Ishikawa (cell line): Measurements from ENCODE around the gene ZXDC.

Source experiments
- EP300 ChIP-seq: IDR thresholded peaks from 2 replicates; pipeline ENCODE4 v1.6.1; 2012; ENCODE audit warnings: borderline replicate concordance
- FOXM1 ChIP-seq: IDR thresholded peaks from 2 replicates; pipeline ENCODE4 v1.6.1; 2012; ENCODE audit warnings: low read depth, borderline replicate concordance
- NFIC ChIP-seq: IDR thresholded peaks from 2 replicates; pipeline ENCODE4 v1.6.1; 2012
- TF ChIP-seq, protein P1 (sequence below): IDR thresholded peaks from 2 replicates; pipeline ENCODE4 v1.6.1; 2012; ENCODE audit warnings: low read depth, mild to moderate bottlenecking

DNA sequence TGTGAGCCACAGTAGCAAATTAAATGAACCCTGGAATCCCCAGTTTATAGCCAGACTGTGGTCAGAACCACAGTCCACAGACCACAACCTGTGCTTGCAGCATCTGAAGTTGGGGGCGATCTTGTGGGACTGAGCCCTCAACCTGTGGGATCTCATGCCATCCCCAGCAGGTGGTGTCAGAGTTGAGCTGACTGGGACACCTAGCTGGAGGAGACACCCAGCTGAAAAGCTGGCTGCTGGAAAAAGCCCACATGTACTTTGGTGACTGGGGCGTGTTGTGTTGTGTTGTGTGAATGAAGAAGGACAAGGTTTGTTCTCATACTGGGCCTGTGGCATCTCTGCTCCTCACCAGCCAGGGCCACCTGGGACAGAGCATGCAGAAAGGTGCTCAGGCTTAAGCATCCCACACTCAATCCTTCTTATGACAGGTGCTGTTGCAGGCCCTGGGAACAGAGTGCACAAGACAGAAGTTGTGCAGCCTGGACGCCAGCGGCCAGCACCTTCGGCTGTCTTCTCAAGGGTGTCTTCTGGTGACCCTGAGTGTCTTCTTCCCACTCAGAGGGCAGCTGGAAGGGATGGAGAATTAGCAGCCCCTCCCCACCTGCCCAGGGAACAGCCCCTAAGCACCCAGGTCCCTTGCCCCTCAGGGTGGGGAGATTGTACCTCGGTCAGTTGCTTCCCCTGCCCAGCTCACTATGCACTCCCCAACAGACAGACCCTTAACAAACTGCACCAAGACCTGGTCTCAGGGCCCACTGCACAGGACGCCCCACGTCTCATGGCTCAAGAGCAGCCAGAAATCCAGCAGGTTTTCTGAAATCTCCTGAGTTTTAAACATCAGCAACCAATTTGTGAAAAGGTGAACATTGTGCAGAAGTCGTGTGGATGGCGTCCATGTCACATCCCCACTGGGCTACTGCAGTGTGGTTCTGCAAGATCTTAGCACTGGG, 44.1 kb upstream of the ZXDC start:
- TF ChIP-seq, protein P1, sequence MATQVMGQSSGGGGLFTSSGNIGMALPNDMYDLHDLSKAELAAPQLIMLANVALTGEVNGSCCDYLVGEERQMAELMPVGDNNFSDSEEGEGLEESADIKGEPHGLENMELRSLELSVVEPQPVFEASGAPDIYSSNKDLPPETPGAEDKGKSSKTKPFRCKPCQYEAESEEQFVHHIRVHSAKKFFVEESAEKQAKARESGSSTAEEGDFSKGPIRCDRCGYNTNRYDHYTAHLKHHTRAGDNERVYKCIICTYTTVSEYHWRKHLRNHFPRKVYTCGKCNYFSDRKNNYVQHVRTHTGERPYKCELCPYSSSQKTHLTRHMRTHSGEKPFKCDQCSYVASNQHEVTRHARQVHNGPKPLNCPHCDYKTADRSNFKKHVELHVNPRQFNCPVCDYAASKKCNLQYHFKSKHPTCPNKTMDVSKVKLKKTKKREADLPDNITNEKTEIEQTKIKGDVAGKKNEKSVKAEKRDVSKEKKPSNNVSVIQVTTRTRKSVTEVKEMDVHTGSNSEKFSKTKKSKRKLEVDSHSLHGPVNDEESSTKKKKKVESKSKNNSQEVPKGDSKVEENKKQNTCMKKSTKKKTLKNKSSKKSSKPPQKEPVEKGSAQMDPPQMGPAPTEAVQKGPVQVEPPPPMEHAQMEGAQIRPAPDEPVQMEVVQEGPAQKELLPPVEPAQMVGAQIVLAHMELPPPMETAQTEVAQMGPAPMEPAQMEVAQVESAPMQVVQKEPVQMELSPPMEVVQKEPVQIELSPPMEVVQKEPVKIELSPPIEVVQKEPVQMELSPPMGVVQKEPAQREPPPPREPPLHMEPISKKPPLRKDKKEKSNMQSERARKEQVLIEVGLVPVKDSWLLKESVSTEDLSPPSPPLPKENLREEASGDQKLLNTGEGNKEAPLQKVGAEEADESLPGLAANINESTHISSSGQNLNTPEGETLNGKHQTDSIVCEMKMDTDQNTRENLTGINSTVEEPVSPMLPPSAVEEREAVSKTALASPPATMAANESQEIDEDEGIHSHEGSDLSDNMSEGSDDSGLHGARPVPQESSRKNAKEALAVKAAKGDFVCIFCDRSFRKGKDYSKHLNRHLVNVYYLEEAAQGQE, result no peak
- no peak for TF ChIP-seq EP300
- TF ChIP-seq NFIC, result no peak
- TF ChIP-seq FOXM1, result no peak
